NB4 (cell line): Measurements from ENCODE around the gene DPP9.
"Not testable (repeated sequence)": the region's sequence is repeated elsewhere in the genome, so short reads cannot be mapped to it uniquely, and the experiment has no call there.

Experiments
- DNase-seq: peaks from one replicate; pipeline ENCODE4 v3.0.0; 2010; ENCODE audit warnings: low read depth
- H3K4me3 ChIP-seq: one replicate; pipeline ENCODE4 v1.5.1; 2011; ENCODE audit warnings: mild to moderate bottlenecking, low read depth, low read length, moderate library complexity
- MYC ChIP-seq: IDR thresholded peaks from 2 replicates; pipeline ENCODE4 v1.6.1; 2011; ENCODE audit warnings: low read depth, low read length
- POLR2A ChIP-seq: IDR thresholded peaks from 2 replicates; pipeline ENCODE4 v1.6.1; 2011; ENCODE audit warnings: mild to moderate bottlenecking; ENCODE audit not compliant: insufficient read length; ENCODE audit errors: extremely low read depth
- TF ChIP-seq, protein P1 (sequence below): IDR thresholded peaks from one replicate; pipeline ENCODE4 v1.5.1; 2012; ENCODE audit warnings: low read depth, low read length
- TF ChIP-seq, protein P2 (sequence below): IDR thresholded peaks from 2 replicates; pipeline ENCODE4 v1.6.1; 2011; ENCODE audit warnings: low read depth, low read length

DPP9 gene

DNA sequence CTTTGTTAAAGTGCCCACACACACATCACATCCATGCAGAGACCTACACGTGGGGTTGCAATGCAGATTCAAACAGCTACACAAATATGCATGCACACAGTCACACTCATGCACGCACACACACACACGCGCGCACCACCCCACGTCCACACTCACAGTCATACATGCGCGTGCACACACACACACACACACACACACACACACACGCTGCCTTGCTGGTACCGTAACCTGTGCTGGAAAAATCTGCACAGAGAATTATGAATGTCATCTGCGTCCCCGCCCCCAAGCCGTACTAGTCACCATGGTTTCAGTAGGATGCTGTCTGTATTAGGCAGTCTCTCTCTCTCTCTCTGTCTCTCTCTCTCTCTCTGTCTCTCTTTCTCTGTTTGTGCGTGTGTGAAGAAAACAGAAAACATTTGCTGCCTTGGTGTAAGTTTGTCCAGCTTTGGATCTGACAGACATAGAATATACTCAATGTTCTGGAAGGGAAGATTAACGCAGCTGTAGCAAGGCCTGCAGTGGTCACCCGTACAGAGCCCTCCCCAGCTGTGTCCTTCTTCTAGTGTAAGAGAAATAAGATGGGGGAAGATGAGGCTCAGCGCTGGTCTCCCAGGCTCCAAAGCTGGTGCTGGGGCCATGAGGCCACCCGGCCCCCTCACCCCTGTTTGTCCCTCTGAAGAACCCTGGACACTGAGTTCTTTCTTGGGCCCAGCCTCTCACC, 26.4 kb upstream of the DPP9 start:
- TF ChIP-seq, protein P1, sequence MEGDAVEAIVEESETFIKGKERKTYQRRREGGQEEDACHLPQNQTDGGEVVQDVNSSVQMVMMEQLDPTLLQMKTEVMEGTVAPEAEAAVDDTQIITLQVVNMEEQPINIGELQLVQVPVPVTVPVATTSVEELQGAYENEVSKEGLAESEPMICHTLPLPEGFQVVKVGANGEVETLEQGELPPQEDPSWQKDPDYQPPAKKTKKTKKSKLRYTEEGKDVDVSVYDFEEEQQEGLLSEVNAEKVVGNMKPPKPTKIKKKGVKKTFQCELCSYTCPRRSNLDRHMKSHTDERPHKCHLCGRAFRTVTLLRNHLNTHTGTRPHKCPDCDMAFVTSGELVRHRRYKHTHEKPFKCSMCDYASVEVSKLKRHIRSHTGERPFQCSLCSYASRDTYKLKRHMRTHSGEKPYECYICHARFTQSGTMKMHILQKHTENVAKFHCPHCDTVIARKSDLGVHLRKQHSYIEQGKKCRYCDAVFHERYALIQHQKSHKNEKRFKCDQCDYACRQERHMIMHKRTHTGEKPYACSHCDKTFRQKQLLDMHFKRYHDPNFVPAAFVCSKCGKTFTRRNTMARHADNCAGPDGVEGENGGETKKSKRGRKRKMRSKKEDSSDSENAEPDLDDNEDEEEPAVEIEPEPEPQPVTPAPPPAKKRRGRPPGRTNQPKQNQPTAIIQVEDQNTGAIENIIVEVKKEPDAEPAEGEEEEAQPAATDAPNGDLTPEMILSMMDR, result no peak
- TF ChIP-seq MYC (no peak), POLR2A (no peak)
- TF ChIP-seq, protein P2, sequence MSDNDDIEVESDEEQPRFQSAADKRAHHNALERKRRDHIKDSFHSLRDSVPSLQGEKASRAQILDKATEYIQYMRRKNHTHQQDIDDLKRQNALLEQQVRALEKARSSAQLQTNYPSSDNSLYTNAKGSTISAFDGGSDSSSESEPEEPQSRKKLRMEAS, result no peak
- H3K4me3 ChIP-seq, result no peak overlapping the region
- no peak for DNase-seq

DNA sequence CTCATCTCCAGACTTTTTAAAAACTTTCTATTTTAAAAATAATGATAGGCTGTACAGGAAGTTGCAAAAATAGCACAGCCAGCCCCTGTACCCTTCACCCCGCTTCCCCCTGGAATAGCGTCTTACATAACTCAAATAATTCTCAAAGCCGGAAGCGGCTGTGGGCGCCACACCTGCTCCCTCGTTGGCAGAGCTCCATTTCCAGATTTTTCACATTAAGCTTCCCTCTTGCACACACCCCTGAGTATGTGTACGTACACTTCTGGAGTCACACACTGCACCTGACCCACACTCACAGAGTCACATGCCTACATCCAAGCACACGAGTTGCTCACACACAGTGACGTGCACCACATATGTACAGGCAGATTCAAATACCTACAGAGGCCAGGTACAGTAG, 24.9 kb upstream of the DPP9 start:
- no peak for DNase-seq
- TF ChIP-seq MYC, result no peak
- TF ChIP-seq, protein P2, result no peak
- no peak for TF ChIP-seq POLR2A
- H3K4me3 ChIP-seq, result no peak overlapping the region

DNA sequence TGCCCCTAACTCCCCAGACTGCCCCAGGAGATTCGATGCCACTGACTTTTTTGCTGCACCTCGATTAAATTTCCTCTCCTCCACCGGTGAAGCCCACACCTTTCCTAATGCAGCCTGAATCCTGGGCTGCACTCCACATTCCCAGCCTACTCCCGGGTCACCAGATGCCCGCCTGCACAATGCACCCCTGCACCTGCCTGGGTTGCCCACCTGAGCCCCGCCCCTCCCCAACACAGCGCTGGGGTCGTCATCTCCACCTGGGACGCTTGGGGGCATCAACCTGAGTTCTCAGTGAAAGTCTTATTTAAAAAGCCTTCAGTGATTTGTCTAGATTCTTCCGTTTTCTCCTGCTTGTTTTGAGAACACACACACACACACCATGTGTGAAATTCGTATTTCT, 24.5 kb upstream of the DPP9 start:
- TF ChIP-seq POLR2A (no peak), MYC (no peak)
- TF ChIP-seq, protein P1, result no peak
- TF ChIP-seq, protein P2, result no peak
- no peak for DNase-seq
- H3K4me3 ChIP-seq, result no peak overlapping the region

DNA sequence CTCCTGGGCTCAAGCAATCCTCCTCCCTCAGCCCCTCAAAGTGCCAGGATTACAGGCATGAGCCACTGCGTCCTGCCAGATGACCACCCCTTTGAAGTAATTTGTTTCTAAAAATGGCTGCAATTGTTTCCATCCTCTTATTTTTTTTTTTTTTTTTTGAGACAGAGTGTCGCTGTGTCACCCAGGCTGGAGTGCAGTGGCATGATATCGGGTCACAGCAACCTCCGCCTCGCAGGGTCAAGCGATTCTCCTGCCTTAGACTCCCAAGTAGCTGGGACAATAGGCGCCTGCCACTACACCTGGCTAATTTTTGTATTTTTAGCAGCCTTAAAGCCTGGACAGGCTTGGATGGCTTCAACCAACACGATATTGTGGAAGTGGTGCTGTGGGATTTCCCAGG, 22.3 kb upstream of the DPP9 start:
- DNase-seq, result no peak
- TF ChIP-seq MYC (no peak), POLR2A (no peak)
- TF ChIP-seq, protein P2, result no peak
- TF ChIP-seq, protein P1, result no peak
- H3K4me3 ChIP-seq, result no peak overlapping the region

DNA sequence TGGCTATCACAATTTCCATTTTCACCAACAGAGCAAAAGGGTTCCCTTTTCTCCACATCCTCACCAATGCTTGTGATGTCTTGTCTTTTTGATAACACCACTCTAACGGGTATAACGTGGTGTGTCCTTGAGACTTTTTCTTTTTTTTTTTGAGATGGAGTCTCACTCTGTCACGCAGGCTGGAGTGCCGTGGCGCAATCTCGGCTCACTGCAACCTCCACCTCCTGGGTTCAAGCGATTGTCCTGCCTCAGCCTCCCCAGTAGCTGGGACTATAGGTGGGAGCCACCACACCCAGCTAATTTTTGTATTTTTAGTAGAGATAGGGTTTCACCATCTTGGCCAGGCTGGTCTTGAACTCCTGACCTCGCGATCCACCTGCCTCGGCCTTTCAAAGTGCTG, 21.5 kb upstream of the DPP9 start:
- H3K4me3 ChIP-seq, DNase-seq: not testable (repeated sequence)

DNA sequence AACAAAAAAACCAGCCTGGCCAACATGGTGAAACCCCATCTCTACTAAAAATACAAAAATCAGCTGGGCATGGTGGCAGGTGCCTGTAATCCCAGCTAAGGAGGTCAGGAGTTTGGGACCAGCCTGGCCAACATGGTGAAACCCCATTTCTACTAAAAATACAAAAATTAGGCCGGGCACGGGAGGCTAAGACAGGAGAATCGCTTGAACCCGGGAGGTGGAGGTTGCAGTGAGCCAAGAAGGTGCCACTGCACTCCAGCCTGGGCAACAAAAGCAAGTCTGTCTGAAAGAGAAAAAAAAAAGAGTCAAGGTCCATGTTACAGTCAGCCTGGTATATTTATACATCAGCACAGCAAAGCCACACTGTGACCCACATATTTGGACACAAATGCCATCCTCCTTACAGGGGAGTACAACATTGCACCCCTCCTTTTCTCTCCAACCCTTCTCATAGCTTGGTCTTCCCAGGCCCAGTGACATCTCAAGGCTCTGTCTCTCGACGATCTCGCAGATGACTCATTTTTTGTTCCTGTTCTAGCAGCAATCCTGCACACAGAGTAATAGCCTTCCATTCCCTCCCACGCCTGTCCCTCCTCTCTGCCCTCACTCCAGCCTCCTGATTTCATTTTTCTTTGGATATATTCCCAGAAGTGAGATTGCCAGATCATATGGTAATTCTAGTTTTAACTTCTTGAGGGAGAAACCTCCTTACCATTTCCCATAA, 21.0 kb upstream of the DPP9 start:
- peak; percentile 41 for DNase-seq
- no peak overlapping the region for H3K4me3 ChIP-seq
- TF ChIP-seq MYC, result no peak
- TF ChIP-seq, protein P2, result no peak
- no peak for TF ChIP-seq POLR2A
- TF ChIP-seq, protein P1, result no peak
